Cardiac fibroblast (primary cell): ENCODE measurements around the gene APH1B.
A peak's percentile ranks its signal among the peaks of the same experiment; 100 is the strongest.
"Not testable (repeated sequence)": the region's sequence is repeated elsewhere in the genome, so short reads cannot be mapped to it uniquely, and the experiment has no call there.

ENCODE experiments used
- DNase-seq, 2 donors: peaks; one replicate each; pipeline versions ENCODE4 v3.0.0 to v3.0.0-alpha.2; 2010; ENCODE audit warnings: low read depth in 2 of 2
- H3K4me3 ChIP-seq, 2 donors: replicated peaks in 1 of 2; 1 replicate in 1 of 2; 2 replicates in 1 of 2; pipeline ENCODE4 v1.5.1; 2011; ENCODE audit warnings: low read depth in 2 of 2, low read length in 2 of 2, mild to moderate bottlenecking in 2 of 2, moderate library complexity in 1 of 2
- CTCF ChIP-seq: IDR thresholded peaks from one replicate; pipeline ENCODE4 v1.5.1; 2011; ENCODE audit warnings: low read depth, mild to moderate bottlenecking, low read length, inconsistent platforms

The APH1B gene

GRCh38 chr15:63339006-63339766 is 61.8 kb downstream of the APH1B start:
- no peak for TF ChIP-seq CTCF
- no peak overlapping the region for H3K4me3 ChIP-seq
- no peak for DNase-seq

GRCh38 chr15:63339836-63340235 is 62.4 kb downstream of the APH1B start:
- TF ChIP-seq CTCF = no peak
- no peak for DNase-seq
- H3K4me3 ChIP-seq = no peak overlapping the region

- no peak for DNase-seq
- no peak for TF ChIP-seq CTCF
- H3K4me3 ChIP-seq = no peak overlapping the region
These were observed 62.9 kb downstream of the APH1B start for GRCh38 chr15:63340353-63340752.

- no peak overlapping the region for H3K4me3 ChIP-seq
- DNase-seq = no peak
- no peak for TF ChIP-seq CTCF
These were observed 63.5 kb downstream of the APH1B start for GRCh38 chr15:63340878-63341277.

GRCh38 chr15:63341898-63342297 is 64.5 kb downstream of the APH1B start:
- no peak for TF ChIP-seq CTCF
- no peak overlapping the region for H3K4me3 ChIP-seq
- no peak for DNase-seq

- peak; percentile 32 to 33 for DNase-seq
These were observed 65.7 kb downstream of the APH1B start for GRCh38 chr15:63342996-63343562.

GRCh38 chr15:63344731-63345390 is 67.5 kb downstream of the APH1B start:
- TF ChIP-seq CTCF = no peak
- DNase-seq = peak in 1 of 2 donors; percentile 34
- H3K4me3 ChIP-seq = no peak overlapping the region

More at GRCh38 chr15:63342996-63343562, 65.7 kb downstream of the APH1B start:
- H3K4me3 ChIP-seq = not testable (repeated sequence)
